ENCODE measurements around the gene NOPCHAP1.

NOPCHAP1 gene

DNA sequence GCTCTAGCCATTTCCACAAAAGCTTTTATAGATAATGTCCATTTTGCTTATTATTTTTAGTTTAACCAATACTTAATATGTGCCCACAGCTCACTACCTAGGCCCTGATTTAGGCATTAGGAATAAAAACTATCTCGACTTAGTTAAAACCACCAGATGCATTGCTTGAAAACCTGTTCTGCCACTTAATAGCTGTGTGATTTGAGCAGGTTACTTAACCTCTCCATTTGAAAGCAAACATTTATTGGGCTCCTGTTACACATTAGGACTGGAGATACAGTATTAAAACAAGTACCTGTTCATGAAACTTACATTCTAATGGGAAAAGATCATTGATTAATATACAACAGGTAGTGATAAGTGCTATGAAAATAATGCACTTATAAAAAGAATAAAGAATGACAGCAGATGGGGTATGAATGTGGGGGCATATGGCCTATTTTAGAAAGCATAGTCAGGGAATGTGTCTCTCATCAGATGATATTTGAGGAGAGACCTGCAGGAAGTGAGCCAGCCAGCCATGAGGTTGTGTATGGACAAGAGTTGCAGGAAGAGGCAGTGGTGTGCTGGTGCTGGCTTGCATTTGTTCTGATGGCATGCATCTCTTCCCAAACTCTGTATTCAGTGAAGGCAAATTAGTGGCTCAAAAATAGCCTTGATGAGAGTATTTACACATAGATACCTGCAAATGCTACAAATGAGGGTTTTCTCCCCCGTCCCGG lies 34.3 kb downstream of the NOPCHAP1 start:
- no peak for DNase-seq (ENCODE audit: low read depth)

DNA sequence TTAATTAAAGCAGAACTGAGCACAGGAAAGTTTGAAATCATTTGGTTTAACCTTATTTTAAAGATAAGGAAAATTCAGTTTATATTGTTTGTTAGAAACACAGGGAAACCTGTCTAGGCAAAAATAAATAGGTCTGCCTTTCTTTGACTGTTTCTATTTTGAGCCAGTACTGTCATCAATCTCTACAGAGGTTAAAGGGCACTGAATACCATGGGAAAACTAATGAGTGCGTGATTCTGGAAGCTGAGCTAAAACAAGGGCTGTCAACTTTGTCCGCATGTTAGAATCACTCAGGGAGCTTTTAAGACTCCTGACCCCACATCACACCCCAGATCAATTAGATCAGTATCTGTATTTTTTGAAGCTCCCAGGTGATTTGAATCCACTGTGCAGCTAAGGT lies 38.8 kb downstream of the NOPCHAP1 start:
- DNase-seq (ENCODE audit: low read depth) = no peak

DNA sequence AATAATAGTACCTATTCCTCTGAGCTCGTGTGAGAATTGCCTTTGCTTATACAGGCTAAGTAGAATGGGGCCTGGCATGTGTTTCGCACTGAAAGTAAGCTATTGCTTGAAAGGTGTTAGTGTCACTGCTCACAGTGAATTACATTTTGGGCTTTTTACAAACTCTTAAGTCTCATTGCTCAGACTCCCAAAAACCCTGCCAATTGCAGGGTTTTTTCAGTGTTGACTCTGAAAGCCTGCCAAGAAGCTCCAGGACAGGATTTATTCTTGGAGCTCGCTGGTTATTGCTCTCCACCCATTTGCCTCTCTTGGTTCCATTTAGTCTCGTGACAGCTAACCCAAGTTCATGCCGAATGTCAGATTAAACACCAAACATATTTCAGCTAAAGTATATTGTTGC lies 39.8 kb downstream of the NOPCHAP1 start:
- no peak for DNase-seq (ENCODE audit: low read depth)

- DNase-seq (ENCODE audit: low read depth) = no peak
Measured at GRCh38 chr12:105026411-105026810, 40.3 kb downstream of the NOPCHAP1 start.

DNA sequence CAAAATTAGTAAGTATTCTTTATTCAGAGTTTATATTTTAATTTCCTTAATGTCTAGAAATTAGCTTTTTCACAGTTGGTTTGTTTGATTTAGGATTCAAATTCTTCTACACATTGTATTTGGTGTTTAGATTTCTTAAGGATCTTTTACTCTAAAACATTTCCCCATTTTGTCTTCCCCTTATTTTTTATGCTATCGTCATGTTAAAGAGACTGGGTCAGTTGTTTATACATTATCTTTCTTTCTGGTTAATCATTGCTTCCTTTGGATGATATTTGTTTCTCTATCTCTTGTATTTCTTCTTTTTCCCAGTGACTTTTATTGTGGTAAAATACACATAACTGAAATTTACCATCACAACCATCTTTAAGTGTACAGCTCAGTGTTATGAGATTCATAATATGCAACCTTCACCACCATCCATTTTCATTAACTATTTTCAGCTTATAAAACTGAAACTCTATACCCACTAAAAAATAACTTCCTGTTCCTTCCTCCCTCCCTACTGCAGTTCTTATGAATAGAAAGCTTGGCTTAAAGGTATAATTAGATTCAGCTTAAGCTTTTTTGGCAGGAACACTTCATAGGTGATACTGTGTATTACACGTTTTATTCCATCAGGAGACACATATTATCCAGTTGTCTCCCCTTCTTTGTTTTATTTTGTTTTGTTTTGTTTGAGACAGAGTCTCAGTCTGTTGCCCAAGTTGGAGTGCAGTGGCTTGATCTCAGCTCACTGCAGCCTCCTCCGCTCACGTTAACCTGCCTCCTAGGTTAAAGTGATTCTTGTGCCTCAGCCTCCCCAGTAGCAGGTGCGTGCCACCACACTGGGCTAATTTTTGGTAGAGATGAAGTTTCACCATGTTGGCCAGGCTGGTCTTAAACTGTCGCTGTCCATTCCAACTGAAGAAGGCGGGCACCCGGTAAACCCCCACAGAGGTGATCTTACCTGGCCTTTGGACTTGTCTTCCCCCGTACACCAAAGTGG lies 45.0 kb downstream of the NOPCHAP1 start:
- no peak for DNase-seq (ENCODE audit: low read depth)

DNA sequence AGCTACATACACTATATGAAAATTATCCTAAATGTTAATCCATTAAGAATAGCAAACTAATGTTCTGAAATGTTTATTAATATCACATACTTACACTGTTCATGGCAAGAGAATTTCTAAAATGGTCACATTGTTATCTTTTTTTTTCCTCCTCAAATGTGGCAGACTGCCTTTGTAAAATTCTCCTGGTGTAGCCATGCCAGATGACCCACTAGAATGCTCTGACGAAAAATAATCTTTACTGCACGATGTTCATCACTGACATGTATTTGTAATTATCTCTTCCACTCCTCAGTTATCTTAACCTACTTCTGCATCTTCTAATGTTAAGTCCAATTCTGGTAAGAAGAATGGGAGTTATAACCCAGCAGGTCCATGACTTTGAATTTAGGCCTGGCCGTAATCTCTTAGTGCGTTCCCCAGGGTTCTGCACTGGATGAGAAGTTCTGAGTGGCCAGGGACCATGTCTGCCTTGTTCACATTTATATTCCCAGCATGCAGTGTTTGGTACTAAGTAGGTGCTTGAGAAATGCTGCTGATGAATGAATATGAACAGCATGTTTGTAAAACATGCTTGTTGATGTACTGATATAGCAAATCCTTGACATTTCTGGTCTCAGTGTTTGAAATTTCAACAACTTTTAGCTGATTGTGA lies 46.7 kb downstream of the NOPCHAP1 start:
- no peak for DNase-seq (ENCODE audit: low read depth)

- no peak for DNase-seq (ENCODE audit: low read depth)
Measured at GRCh38 chr12:105033851-105034250, 47.7 kb downstream of the NOPCHAP1 start.

All from ELR (cell line).